Head of caudate nucleus (tissue), 42 donors: ENCODE results near the gene SCAMP3.
"Not testable (repeated sequence)": the region's sequence is repeated elsewhere in the genome, so short reads cannot be mapped to it uniquely, and the experiment has no call there.

Experiments used
- DNase-seq, 42 donors: peaks; one replicate each; pipeline versions ENCODE4 v3.0.0 to v3.0.0-alpha.2; 2020 to 2021; ENCODE audit warnings: mixed read lengths in 7 of 42
- intact Hi-C: fragments of 100-400 bp; cut with DNase I; formaldehyde crosslinking; loops from one replicate; pipeline ENCODE4 v1.15.0; 2022

SCAMP3 gene

GRCh38 chr1:155261493-155261851 lies 688 bp downstream of the SCAMP3 start:
- intact Hi-C loops = no loop called here
- peak in 1 of 42 donors; percentile 39 for DNase-seq

- no peak for DNase-seq
- intact Hi-C loops = no loop called here
Measured at GRCh38 chr1:155260276-155260675, 1.9 kb downstream of the SCAMP3 start.

GRCh38 chr1:155256058-155256852 lies 5.9 kb downstream of the SCAMP3 start:
- intact Hi-C loops = loop anchor here (10.0 kb wide), 1 partner anchor 339 kb away; no protein-coding TSS in a partner anchor
- no peak for DNase-seq

GRCh38 chr1:155255243-155256007 lies 6.7 kb downstream of the SCAMP3 start, which contains the start of gene ENTREP3:
TSS of gene ENTREP3 (minus strand) at chr1:155255483. CDS start at chr1:155254877, 606 bp downstream.
- DNase-seq = peak; percentile 83 to 97 (median 93)
- intact Hi-C loops = loop anchor here (10.0 kb wide), 1 partner anchor 339 kb away; no protein-coding TSS in a partner anchor

- peak in 15 of 42 donors; percentile 16 to 49 (median 32) for DNase-seq
- intact Hi-C loops = loop anchor here (10.0 kb wide), 1 partner anchor 340 kb away; no protein-coding TSS in a partner anchor
Measured at GRCh38 chr1:155254714-155255242, 7.4 kb downstream of the SCAMP3 start.

GRCh38 chr1:155254228-155254713 lies 7.9 kb downstream of the SCAMP3 start:
- peak in 1 of 42 donors; percentile 25 for DNase-seq
- intact Hi-C loops = loop anchor here (10.0 kb wide), 1 partner anchor 341 kb away; no protein-coding TSS in a partner anchor

- DNase-seq = no peak
- intact Hi-C loops = loop anchor here (10.0 kb wide), 1 partner anchor 341 kb away; no protein-coding TSS in a partner anchor
Measured at GRCh38 chr1:155253797-155254196, 8.4 kb downstream of the SCAMP3 start.

GRCh38 chr1:155253208-155253607 lies 9.0 kb downstream of the SCAMP3 start:
- intact Hi-C loops = loop anchor here (10.0 kb wide), 1 partner anchor 342 kb away; no protein-coding TSS in a partner anchor
- DNase-seq = no peak

GRCh38 chr1:155251566-155251965 lies 10.6 kb downstream of the SCAMP3 start:
- DNase-seq = no peak
- intact Hi-C loops = loop anchor here (10.0 kb wide), 1 partner anchor 343 kb away; no protein-coding TSS in a partner anchor

GRCh38 chr1:155250633-155251449 lies 11.3 kb downstream of the SCAMP3 start:
- peak; percentile 88 to 97 (median 93) for DNase-seq
- intact Hi-C loops = loop anchor here (10.0 kb wide), 1 partner anchor 344 kb away; no protein-coding TSS in a partner anchor

- intact Hi-C loops = loop anchor here (10.0 kb wide), 1 partner anchor 345 kb away; no protein-coding TSS in a partner anchor
- no peak for DNase-seq
Measured at GRCh38 chr1:155250246-155250632, 11.9 kb downstream of the SCAMP3 start.

- DNase-seq = no peak
- intact Hi-C loops = no loop called here
Measured at GRCh38 chr1:155247667-155248553, 14.2 kb downstream of the SCAMP3 start.

- intact Hi-C loops, DNase-seq: not testable (repeated sequence)
Measured at GRCh38 chr1:155246796-155247195, 15.4 kb downstream of the SCAMP3 start.

- intact Hi-C loops = no loop called here
- no peak for DNase-seq
Measured at GRCh38 chr1:155245163-155245524, 17.0 kb downstream of the SCAMP3 start.

- DNase-seq = peak; percentile 92 to 99 (median 98)
- intact Hi-C loops = loop anchor here (5.0 kb wide), 1 partner anchor 37 kb away; the partner anchor contains the start of genes MTX1 and THBS3
Measured at GRCh38 chr1:155244368-155245162, 17.6 kb downstream of the SCAMP3 start.

- DNase-seq = no peak
- intact Hi-C loops = loop anchor here (5.0 kb wide), 1 partner anchor 36 kb away; the partner anchor contains the start of genes MTX1 and THBS3
Measured at GRCh38 chr1:155242805-155243358, 19.3 kb downstream of the SCAMP3 start.
